ENCODE results near the gene DGKI. TPM values are rescaled to one million over a fixed set of nuclear protein-coding genes. Genes with fewer than 3 reads are reported as not detected.
A peak's percentile ranks its signal among the peaks of the same experiment; 100 is the strongest.

Gene DGKI
- total and polyA plus RNA-seq, 4 donors: 0.03 to 1.5 (median 0.33) TPM

GRCh38 chr7:137501562-137501961 is 345.2 kb downstream of the DGKI start:
- no peaks in the 10 kb centered on the region for H3K9me3 ChIP-seq (ENCODE audit: control insufficient read depth in 4 of 4, insufficient read depth in 3 of 4, low read length in 3 of 4)
- 81 to 92% methylated on average over 2 of the region's 2 CpGs for WGBS, 2 donors
- ATAC-seq (ENCODE audit: insufficient read depth, low FRiP score): no peak

DNA sequence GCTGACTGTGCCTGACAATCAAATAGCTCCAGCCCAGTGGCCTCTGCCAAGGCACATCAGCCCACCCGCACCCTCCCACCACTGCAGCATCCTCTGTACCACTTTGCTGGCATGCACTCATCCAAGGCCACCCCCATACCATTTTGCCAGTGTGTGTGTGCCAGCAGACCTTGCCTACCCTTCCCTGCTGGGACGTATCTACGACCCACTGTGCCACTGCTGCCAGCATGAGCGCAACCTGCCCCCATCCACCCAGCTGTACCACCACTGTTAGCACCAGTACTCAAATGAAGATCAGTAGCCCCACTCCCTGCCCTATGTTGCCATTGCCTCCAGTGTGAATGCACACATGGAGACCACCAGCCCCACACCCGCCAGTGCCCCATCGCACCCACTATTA is 353.9 kb downstream of the DGKI start:
- no peak for ATAC-seq (ENCODE audit: insufficient read depth, low FRiP score)

More at GRCh38 chr7:137501562-137501961, 345.2 kb downstream of the DGKI start:
- Histone ChIP-seq H3K36me3 (ENCODE audit: control insufficient read depth in 4 of 4, insufficient read depth in 4 of 4, low read length in 4 of 4) (no peaks in the 10 kb centered on the region), H3K4me1 (ENCODE audit: control insufficient read depth in 5 of 5, insufficient read depth in 5 of 5, low read length in 5 of 5) (no peaks in the 10 kb centered on the region), H3K9ac (ENCODE audit: insufficient read depth in 1 of 2, low read length in 2 of 2) (no peak overlapping the region), H3K27me3 (ENCODE audit: control insufficient read depth in 3 of 3, insufficient read depth in 3 of 3, low read length in 2 of 3) (no peaks in the 10 kb centered on the region), H3K4me3 (no peak overlapping the region), H3K27ac (ENCODE audit: low read depth in 1 of 2, low read length in 1 of 2) (no peak overlapping the region)
- DNase-seq: no peak
- TF ChIP-seq CTCF (IDR thresholded peaks at IDR 0.05; ENCODE audit: control extremely low read depth, extremely low read depth): no peak

GRCh38 chr7:137489880-137490279 is 356.9 kb downstream of the DGKI start:
- Histone ChIP-seq H3K36me3 (ENCODE audit: control insufficient read depth in 4 of 4, insufficient read depth in 4 of 4, low read length in 4 of 4) (no peaks in the 10 kb centered on the region), H3K4me3 (no peak overlapping the region), H3K27me3 (ENCODE audit: control insufficient read depth in 3 of 3, insufficient read depth in 3 of 3, low read length in 2 of 3) (no peaks in the 10 kb centered on the region), H3K9me3 (ENCODE audit: control insufficient read depth in 4 of 4, insufficient read depth in 3 of 4, low read length in 3 of 4) (no peaks in the 10 kb centered on the region), H3K27ac (ENCODE audit: low read depth in 1 of 2, low read length in 1 of 2) (no peak overlapping the region), H3K4me1 (ENCODE audit: control insufficient read depth in 5 of 5, insufficient read depth in 5 of 5, low read length in 5 of 5) (no peaks in the 10 kb centered on the region), H3K9ac (ENCODE audit: insufficient read depth in 1 of 2, low read length in 2 of 2) (no peak overlapping the region)
- DNase-seq (no peak), ATAC-seq (ENCODE audit: insufficient read depth, low FRiP score) (no peak)
- 89 to 95% methylated on average over 2 of the region's 2 CpGs for WGBS, 2 donors
- no peak for TF ChIP-seq CTCF (IDR thresholded peaks at IDR 0.05; ENCODE audit: control extremely low read depth, extremely low read depth)

More for the DNA sequence above, 353.9 kb downstream of the DGKI start:
- DNase-seq: no peak
- Histone ChIP-seq H3K4me1 (ENCODE audit: control insufficient read depth in 5 of 5, insufficient read depth in 5 of 5, low read length in 5 of 5) (no peaks in the 10 kb centered on the region), H3K36me3 (ENCODE audit: control insufficient read depth in 4 of 4, insufficient read depth in 4 of 4, low read length in 4 of 4) (no peaks in the 10 kb centered on the region), H3K27ac (ENCODE audit: low read depth in 1 of 2, low read length in 1 of 2) (no peak overlapping the region), H3K27me3 (ENCODE audit: control insufficient read depth in 3 of 3, insufficient read depth in 3 of 3, low read length in 2 of 3) (no peaks in the 10 kb centered on the region), H3K4me3 (no peak overlapping the region), H3K9me3 (ENCODE audit: control insufficient read depth in 4 of 4, insufficient read depth in 3 of 4, low read length in 3 of 4) (no peaks in the 10 kb centered on the region), H3K9ac (ENCODE audit: insufficient read depth in 1 of 2, low read length in 2 of 2) (no peak overlapping the region)
- WGBS, 2 donors: 96% methylated on average over 6 of the region's 6 CpGs
- TF ChIP-seq CTCF (IDR thresholded peaks at IDR 0.05; ENCODE audit: control extremely low read depth, extremely low read depth): no peak

- peak in 1 of 3 donors; percentile 1 for DNase-seq
- Histone ChIP-seq H3K27ac (ENCODE audit: low read depth in 1 of 2, low read length in 1 of 2) (no peak overlapping the region), H3K9ac (ENCODE audit: insufficient read depth in 1 of 2, low read length in 2 of 2) (no peak overlapping the region), H3K36me3 (ENCODE audit: control insufficient read depth in 4 of 4, insufficient read depth in 4 of 4, low read length in 4 of 4) (no peaks in the 10 kb centered on the region), H3K27me3 (ENCODE audit: control insufficient read depth in 3 of 3, insufficient read depth in 3 of 3, low read length in 2 of 3) (no peaks in the 10 kb centered on the region), H3K4me1 (ENCODE audit: control insufficient read depth in 5 of 5, insufficient read depth in 5 of 5, low read length in 5 of 5) (no peaks in the 10 kb centered on the region), H3K9me3 (ENCODE audit: control insufficient read depth in 4 of 4, insufficient read depth in 3 of 4, low read length in 3 of 4) (no peaks in the 10 kb centered on the region), H3K4me3 (no peak overlapping the region)
- TF ChIP-seq CTCF (IDR thresholded peaks at IDR 0.05; ENCODE audit: control extremely low read depth, extremely low read depth): no peak
- WGBS, 2 donors: 42 to 56% methylated on average over 1 of the region's 1 CpG
- ATAC-seq (ENCODE audit: insufficient read depth, low FRiP score): no peak
Measured at GRCh38 chr7:137488038-137488437, 358.7 kb downstream of the DGKI start.

All from lung (tissue), 12 donors.